GM19467 (cell line): ENCODE data around the gene AKAP12.
"Not testable (repeated sequence)": the region's sequence is repeated elsewhere in the genome, so short reads cannot be mapped to it uniquely, and the experiment has no call there.

Source experiments
- ATAC-seq: cut with Tn5 transposase; IDR thresholded peaks from one replicate; pipeline ENCODE4 v1.9.1; 2021; ENCODE audit warnings: mild to moderate bottlenecking, moderate library complexity; ENCODE audit not compliant: unreplicated experiment

AKAP12 gene

DNA sequence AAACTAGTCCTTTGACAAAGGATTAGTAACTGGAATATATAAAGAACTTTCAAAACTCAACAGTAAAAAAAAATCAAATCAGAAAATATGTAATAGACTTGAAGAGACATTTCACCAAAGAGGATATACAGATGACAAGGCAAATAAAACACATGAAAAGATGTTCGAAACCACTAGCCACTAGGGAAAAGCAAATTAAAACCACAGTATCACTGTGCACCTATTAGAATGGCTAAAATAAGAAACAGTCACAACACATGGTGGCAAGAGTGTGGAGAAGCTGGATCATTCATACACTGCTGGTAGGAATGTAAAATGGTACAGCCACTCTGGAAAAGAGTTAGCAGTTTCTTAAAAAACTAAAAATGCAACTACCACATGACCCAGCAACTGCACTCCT lies 136.7 kb downstream of the AKAP12 start:
- peak; percentile 41 for ATAC-seq

DNA sequence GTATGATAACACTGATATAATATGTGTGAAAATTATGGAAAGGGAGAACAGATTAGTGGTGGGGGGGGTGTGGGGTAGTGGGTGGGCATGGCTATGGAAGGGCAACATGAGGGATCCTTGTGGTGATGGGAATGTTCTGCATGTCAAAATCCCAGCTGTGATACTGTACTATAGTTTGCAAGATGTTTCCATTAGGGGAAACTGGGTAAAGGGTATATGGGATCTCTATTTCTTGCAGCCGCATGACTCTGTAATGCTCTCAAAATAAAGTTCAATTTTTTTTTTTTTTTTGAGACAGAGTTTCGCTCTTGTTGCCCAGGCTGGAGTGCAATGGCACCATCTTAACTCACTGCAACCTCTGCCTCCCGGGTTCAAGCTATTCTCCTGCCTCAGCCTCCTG lies 137.3 kb downstream of the AKAP12 start:
- no peak for ATAC-seq

DNA sequence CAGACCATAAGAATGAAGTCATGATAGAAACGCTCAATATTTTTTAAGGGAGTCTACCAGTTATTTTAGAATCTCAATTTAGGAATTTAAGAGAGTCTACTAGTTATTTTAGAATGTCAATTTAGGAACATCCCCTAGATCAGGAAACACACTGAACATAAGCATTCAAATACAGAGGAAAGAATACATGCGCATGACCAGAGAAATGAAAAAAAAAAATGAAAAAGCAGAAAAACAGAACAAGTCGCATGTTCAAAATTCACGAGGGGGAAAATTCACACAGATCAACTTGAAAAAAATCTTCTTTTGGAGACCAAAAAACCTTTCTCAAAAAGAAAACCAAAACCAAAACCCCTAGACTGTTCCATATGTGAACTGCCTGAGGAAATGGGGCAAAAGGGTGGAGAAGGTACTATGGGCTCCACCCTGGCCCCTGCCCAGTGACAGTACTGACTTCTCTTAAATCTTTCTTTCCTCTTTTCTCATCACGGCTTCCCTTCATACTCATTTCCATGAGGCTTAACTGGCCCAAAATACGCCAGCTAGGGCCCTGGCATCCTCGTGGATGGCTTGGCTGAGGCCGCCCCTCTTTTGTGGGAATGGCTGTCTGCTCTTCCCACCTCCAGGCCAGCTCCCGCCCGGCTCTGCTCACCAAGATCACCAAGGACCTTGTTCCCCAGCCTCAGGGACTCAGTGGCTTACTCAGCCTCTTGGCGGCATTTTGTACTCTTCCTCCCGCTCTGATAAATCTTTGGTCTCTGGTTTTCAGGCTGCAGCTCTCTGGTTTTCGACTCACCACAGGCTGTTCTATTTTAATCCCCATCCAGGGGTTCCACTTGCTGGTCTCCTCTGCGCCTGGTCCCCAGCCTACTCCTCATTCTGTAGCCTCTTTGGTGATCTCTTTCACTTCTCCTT lies 140.4 kb downstream of the AKAP12 start:
- peak; percentile 65 for ATAC-seq

DNA sequence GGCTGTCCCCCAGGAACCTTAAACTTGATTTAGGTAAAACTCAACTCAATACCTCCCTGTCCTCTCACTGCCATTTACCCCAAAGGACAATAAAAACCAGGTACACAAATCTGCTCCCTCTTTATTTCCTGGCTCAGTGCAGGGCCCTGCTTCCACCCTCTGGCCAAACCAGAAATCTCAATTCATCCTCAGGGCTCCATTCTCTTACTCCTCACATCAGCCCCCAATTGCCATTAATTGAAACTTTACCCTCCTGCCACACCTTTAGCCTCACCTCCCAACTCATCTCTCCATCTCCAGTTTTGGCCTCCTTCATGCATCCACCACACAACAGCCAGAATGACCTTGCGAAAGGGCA lies 141.1 kb downstream of the AKAP12 start:
- ATAC-seq = no peak

DNA sequence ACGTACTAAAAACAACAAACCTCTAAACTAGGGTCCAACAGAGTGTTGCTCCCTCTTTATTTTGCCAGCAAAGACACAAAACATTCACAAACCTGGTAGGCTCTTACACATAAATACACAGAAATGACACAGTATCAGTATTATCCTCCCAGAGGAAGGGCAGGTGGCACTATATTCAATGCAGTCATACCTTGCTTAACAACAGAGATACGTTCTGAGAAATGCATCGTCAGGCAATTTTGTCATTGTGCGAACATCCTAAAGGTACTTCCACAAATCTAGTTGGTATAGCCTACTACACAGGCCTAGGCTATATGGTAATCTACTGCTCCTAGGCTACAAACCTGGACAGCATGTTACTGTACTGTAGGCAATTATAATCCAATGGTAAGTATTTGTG lies 142.0 kb downstream of the AKAP12 start:
- ATAC-seq = no peak

DNA sequence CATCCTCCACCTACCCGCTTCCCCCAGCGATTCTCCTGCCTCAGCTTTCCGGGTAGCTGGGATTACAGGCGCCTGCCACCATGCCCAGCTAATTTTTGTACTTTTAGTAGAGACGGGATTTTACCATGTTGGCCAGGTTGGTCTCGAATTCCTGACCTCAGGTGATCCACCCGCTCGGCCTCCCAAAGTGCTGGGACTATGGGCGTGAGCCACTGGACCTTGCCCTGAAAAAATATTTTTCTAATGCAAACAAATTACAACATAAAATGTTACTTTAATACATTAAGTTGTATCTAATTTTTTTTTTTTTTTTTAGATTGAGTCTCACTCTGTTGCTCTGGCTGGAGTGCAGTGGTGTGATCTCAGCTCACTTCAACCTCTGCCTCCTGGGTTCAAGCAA lies 142.9 kb downstream of the AKAP12 start:
- not testable (repeated sequence) for ATAC-seq

DNA sequence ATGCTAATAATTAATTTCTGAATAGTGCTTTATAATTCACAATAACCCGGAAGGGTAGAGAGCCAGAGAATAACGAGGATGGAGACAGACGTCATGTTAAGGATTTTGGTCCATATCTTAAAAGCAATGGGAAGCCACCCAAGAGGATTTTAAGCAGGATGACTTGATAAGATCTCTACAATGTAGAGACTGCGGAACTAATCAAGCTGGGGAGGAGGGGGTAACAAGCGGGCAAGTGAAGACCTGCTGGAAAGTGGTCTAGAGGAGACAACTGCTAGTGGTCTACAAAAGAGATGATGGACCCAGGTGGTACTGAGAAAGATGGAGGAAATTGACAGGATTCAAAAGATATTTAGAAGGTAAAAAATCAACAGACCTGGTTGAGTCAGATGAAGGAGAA lies 144.4 kb downstream of the AKAP12 start:
- ATAC-seq = no peak

DNA sequence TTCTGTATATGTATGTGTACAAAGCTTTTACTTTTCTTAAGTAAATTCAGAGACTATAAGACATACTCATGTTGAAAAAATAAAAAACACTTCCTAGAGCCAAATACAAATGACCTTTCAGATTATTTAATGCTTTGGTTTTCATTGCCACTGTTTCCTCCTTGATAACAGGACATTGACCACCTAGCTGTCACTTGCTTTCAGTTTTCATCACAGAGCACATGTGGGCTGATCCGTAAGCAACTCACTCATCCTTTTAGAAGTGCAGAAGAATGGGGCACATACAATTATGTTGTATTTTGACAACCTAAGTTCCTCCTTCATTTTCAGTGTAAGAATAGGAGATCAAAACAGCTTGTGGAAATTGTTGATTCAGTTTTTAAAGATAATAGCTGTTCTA lies 145.4 kb downstream of the AKAP12 start:
- ATAC-seq = no peak

DNA sequence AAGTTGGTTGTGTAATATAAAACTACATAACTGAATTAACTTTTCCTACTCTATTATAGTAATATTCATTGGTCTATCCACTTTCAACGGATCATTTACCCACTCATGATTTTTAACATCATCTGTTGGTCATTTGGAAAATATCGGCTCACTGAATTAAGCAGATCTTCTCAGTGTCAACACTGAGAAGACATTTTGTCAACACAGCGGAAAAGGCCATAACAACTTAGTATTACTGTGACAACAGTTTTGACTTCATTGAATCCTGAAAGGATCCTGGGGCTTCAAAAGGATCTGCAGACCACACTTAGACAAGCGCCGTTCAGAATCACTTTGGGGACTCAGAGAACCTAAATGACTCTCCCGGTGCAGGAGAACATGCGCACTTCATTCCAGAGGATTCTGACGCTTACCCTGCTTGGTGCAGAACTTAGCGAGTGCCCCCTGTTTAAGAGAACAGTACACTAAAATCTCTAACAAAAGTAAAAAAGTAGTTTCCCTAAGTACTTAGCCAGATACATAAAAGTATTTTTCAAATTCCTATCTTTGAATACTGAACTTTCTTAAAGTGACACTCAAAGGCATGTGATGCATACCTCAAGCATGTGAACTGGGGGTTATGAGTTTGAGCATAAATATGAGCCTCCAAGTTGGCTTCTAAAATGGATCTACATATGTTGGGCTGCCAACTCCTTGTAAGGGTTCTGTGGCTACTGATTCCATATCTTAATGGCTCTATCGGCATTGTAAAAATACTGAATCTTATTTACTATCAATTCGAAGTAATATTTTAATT lies 147.6 kb downstream of the AKAP12 start:
- ATAC-seq = no peak

DNA sequence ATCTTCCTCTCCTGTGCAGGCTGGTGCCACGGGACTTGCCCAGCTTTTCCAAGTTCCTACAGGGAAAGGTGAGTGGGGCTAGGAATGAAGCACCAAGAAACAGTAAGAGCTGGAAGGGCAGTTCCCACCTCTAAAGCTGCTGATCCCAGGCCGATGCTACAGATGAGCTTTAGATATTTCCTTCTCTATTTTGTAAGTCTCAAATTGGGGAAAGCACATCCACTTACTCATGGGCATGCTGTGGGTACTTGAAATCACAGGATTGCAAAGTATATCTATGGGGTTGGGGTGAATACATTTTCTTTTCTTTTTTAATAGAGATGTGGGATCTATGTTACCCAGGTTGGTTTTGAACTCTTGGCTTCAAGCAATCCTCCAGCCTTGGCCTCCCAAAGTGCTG lies 148.5 kb downstream of the AKAP12 start:
- no peak for ATAC-seq

DNA sequence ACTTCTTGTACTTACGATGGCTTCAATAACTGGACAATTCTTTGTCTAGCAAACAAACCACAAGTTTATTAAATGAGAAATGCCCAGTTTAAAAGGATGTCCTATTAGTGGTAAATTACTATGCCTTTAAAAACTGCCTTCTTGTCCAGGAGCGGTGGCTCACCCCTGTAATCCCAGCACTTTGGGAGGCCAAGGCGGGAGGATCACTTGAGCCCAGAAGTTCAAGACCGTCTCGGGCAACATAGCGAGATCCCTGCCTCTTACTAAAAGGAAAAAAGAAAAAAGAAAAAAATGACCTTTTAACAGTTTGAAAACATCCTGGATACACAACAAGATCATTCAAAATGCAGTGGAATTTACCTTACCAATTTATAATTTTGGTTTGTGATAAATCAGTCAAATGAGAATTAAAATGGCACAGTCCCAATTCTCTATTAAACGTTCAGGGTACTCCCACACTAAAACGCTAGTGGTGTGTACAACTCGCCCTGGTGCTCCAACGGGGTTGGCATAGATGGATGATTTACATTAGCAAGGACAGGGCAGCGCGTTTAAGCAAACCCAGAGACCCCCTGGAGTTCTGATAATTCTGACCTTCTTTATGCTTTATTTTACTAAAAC lies 149.3 kb downstream of the AKAP12 start:
- no peak for ATAC-seq

DNA sequence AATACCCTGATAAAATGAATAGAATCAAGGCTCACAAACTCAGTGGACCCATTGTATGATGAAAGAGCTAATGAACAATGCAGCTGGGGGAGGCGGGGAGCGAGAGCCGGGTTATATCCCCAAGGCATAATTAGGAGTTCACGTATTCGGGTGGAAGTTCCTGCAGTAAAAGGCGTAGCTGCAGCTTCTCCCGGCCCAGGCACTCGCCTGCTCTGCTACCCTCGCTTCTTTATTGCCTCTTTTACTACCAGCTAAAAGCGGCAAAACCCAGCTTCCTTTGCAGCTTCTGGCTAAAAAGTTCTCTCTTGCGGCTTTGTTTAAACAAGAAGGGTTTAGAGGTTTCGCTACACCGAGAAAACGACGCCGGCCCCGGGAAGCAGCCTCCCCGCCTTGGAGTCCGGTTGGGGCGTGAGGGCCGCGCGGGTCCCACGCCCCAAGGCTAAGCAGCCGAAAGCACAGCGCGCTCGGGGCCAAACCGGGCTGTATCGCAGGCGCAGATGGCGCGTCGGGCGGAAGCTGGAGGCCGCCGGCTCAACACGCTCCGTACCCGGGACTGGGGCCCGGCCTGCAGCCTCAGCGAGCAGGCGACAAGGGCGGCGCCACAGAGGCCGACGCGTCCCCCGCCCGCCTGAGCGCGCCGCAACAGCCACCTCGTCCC lies 150.0 kb downstream of the AKAP12 start:
- peak; percentile 60 for ATAC-seq

DNA sequence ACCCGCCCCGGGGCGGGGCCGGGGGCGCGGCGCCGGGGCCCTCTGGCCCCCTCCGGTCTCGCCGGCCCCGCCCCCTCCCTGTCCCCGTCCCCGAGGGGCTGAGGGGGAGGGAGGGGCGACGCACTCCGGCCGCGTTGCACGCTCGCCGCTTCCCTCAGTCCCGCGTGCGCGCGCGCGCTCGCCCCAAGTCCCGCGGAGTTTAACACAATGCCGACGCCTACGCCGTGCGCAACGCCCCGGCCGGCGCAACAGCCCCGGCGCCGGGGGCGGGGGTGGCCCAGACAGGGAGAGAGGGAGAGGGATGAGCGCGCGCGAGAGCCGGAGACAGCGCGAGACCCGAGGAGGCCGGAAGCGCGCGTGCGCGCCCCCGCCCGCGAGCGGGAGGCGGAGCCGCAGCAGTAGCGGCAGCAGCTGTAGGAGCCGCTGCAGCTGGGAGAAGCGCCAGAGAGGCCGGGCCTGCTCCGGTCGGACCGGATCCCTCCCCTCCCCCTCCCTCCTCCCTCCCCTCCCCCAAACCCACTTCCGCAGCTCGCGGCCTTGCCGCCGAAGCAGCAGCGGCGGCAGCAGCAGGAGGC lies 150.6 kb downstream of the AKAP12 start:
- ATAC-seq = peak; percentile 86

DNA sequence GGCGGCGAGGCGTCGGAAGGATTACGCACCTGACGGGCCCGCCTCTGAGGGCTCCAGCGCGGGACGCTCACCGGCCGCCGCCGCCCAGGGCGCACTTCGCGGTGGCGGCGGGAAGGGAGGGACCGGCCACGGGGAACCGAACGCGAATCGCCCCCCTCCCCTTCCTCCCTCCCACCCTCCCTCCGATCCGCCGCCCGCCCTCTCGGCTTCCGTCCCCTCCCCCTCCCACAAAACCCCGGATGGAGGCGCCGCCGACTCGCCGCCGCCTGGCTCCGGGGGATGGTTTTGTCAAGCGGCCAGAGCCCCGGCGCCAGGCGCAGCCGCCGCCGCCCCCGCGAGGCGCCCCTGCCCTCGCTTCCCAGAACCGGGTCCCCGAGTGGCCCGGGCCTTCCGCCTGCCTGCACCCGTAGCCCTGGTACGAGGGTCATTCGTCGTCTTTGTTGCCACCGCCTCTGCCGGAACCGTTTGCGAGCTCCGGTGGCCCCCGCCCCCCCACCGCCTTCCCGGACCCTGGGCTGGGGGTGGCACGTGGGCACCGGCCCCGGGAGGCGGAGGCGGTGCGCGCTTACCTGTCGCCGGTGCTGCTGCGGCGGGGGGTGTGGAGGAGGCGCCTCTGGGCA lies 151.2 kb downstream of the AKAP12 start:
- peak; percentile 1 for ATAC-seq

DNA sequence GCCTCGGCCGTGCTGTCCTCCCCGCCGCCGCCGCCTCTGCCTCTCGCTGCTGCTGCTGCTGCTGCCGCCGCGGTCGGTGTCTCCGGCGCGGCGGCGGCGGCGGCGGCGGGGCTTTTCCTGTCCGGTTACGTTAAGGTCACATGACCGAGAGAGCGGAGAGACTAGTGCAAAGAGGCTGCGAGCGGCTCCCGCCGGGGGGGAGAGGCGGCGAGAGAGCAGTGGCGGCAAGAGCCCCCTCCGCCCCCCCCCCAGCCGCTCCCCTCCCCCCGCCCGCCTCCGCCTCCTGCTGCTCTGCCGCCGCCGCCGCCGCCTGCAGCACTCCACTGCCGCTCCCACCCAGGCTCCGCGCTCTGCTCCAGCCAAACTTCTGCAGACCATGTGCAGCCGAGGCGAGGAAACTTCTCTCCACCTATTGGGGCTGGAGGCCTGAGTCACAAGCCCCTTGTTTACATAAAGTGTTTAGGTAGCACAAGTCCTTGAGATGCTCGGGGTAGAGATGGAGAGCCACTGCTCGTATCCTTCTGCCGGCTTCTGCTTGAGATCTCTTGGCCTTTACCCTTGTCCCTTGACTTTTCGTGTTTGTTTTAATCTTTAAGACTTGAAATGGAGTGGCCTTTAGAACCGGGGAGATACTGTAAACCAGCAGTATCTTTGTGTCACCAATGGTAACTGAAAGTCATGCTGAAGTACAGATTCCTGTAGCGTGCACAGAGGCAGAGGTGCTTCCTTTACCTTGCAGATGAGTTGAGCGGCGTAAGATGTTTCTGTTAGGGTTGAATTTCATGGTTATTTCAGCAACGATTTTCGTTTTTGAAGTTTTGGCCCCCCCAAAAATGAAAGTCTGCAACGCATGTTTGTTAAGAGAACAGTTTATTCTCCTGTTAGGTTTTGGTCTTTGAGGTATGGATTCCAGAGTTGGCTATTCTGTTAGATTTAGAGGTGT lies 152.0 kb downstream of the AKAP12 start, which contains the start of gene ZBTB2:
Gene ZBTB2, minus strand, starts transcription at position 89 of the 943 bp plus-strand sequence. CDS start 17,922 bp downstream, outside the sequence.
- peak; percentile 10 for ATAC-seq

DNA sequence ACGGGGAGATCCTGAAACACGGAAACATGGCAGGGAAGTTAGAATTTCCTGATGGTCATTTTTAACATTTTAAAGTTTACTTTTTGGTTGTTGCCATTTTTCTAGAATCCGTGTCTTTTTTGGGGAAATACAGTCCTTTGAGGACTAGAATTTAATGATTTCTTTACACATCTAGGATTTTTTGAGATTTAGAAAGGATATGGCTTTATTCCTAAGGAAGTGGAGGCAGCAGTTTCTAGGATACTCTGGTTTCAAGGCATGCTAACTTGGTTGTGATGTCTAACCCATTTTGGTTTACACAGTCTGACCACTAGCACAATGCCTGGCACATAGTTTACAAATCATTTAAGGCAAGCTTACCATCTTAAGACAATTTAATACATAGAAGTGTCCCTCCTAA lies 152.7 kb downstream of the AKAP12 start:
- no peak for ATAC-seq

DNA sequence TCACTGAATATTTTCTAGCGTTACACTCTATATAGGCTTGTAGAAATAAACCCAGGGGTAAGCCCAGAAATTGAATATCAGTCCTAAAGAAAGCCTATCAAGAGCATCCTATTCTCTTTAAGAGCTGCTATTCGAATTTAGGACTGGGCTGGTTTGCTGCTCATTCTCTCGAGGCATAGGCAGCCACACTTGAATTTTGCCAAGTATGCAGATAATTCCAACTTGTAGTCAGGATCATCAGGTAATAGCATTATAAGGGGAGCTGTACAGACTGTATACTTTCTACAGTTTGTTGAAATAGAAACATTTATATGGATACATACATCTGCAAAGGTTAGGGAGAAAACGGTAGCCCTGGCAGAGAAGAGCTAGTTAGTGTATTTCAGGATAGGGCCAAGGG lies 153.6 kb downstream of the AKAP12 start:
- no peak for ATAC-seq

DNA sequence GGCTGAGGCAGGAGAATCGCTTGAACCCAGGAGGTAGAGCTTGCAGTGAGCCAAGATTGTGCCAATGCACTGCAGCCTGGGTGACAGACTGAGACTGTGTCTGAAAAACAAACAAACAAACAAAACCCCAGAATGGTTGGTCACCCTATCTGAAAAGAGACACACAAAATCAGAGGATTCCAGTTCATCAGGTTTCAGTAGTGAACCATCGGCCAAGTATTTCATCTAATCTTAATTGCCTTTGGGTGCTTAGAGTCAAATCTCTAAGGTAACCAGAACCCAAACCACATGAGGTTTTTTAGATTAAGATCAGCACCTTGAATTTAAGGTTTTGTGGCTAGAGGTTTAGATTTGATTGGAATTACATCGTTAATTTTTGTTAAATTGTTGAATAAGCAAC lies 159.9 kb downstream of the AKAP12 start:
- no peak for ATAC-seq

DNA sequence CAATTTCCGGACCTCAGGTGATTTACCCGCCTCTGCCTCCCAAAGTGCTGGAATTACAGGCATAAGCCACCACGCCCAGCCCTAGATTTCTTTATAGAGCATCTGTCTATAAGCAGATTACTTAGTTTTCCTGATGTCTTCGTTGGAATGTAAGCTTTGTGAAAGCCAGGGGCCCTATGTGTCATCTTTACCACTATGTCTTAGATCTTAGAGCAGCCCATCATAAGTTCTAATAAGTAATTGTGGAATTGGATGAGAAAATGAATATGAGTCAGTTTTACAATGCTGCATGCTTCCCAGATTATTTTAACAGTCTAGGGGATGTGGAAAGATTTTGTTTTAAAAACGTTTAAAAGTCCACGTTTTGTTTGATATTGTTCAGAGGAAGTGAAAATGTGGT lies 160.7 kb downstream of the AKAP12 start:
- no peak for ATAC-seq
